Thoracic aorta (tissue), 2 donors: ENCODE data around the gene ANKRD65. TPM values are rescaled to one million over a fixed set of nuclear protein-coding genes. Genes with fewer than 3 reads are reported as not detected.

Experiments
- ATAC-seq: fragments of 150-250 bp; one replicate; pipeline ENCODE4 v1.8.0; 2017; ENCODE audit warnings: low read depth; ENCODE audit not compliant: insufficient number of reproducible peaks, low FRiP score
- DNase-seq: peaks from one replicate; pipeline ENCODE4 v3.0.0-alpha.2; 2020; ENCODE audit warnings: low spot score
- H3K27ac ChIP-seq, 2 donors: fragments of 200-600 bp; sonication (generic); 1 replicate in 1 of 2; 2 replicates in 1 of 2; pipeline ENCODE4 v1.5.1; 2016; ENCODE audit warnings: mild to moderate bottlenecking in 2 of 2, moderate library complexity in 2 of 2
- H3K27me3 ChIP-seq: fragments of 200-600 bp; sonication (generic); replicated peaks from 2 replicates; pipeline ENCODE4 v1.6.0; 2016; ENCODE audit warnings: mild to moderate bottlenecking; ENCODE audit not compliant: insufficient read depth
- H3K36me3 ChIP-seq: fragments of 200-600 bp; sonication (generic); one replicate; pipeline ENCODE4 v1.5.1; 2016
- H3K4me1 ChIP-seq, 2 donors: fragments of 200-600 bp; sonication (generic); 1 replicate in 1 of 2; 2 replicates in 1 of 2; pipeline versions ENCODE4 v1.5.1 to v1.6.0; 2016; ENCODE audit warnings: low read depth in 2 of 2, mild to moderate bottlenecking in 1 of 2; ENCODE audit not compliant: control insufficient read depth in 1 of 2
- H3K4me3 ChIP-seq: fragments of 200-600 bp; sonication (generic); 2 replicates; pipeline ENCODE4 v1.5.1; 2016; ENCODE audit warnings: mild to moderate bottlenecking
- H3K9me3 ChIP-seq: fragments of 200-600 bp; sonication (generic); 2 replicates; pipeline ENCODE4 v1.5.1; 2016
- total RNA-seq, 2 donors: library from RNA; depleted of rRNA; stranded (reverse); fragments of >200 nt; gene quantifications; one replicate each; pipeline versions ENCODE4 v1.1.0 to v1.2.3, GENCODE V29; 2016
- TF ChIP-seq, protein P1 (sequence below): fragments of 200-600 bp; sonication (generic); IDR thresholded peaks from one replicate; pipeline ENCODE4 v1.5.1; 2019; ENCODE audit warnings: antibody characterized with exemption

ANKRD65 gene
- total RNA-seq, 2 donors from 2014 or later: 0.68 TPM; not detected in 1

DNA sequence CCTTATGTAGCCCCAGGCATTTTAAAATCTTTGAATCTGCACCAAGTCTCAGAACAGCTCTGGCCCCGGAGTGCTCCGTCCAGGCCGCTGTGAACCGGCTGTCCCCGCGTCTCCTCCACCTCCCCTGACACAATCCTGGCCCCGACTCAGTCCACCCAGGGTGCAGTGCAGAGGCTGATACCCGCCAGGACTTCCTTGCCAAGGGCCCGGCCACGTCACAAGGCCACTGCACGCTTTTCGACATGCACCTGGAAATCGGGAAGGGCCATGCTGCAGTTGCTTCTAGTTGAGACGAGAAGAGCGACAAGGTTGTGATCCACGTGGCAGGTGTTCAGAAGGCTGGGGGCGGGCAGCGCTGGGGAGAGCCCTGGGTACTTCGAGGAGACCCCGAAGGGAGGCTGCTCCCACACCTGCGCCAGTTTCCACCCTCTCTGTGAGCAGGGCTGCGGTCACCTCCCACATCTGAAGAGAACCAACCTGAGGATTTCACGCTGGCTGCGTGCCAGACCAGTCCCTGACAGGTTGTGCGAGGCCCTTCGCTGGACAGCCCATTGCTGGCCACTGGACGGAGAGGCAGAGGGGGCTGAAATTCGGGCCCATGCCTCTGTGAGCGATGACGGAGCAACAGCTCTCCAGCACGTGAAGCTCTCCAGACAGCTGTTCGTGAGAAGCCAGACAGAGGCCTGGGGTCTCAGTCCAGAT, 21.1 kb upstream of the ANKRD65 start:
- no peaks in the 10 kb centered on the region for H3K36me3 ChIP-seq
- H3K4me1 ChIP-seq: peaks cover 0 to 2% of the 10 kb centered on the region in 2 donors
- H3K9me3 ChIP-seq: no peaks in the 10 kb centered on the region
- DNase-seq: no peak
- no peaks in the 10 kb centered on the region for H3K27me3 ChIP-seq
- no peak overlapping the region for H3K4me3 ChIP-seq
- H3K27ac ChIP-seq: no peak overlapping the region
- no peak for ATAC-seq
- TF ChIP-seq, protein P1, sequence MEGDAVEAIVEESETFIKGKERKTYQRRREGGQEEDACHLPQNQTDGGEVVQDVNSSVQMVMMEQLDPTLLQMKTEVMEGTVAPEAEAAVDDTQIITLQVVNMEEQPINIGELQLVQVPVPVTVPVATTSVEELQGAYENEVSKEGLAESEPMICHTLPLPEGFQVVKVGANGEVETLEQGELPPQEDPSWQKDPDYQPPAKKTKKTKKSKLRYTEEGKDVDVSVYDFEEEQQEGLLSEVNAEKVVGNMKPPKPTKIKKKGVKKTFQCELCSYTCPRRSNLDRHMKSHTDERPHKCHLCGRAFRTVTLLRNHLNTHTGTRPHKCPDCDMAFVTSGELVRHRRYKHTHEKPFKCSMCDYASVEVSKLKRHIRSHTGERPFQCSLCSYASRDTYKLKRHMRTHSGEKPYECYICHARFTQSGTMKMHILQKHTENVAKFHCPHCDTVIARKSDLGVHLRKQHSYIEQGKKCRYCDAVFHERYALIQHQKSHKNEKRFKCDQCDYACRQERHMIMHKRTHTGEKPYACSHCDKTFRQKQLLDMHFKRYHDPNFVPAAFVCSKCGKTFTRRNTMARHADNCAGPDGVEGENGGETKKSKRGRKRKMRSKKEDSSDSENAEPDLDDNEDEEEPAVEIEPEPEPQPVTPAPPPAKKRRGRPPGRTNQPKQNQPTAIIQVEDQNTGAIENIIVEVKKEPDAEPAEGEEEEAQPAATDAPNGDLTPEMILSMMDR: no peak

DNA sequence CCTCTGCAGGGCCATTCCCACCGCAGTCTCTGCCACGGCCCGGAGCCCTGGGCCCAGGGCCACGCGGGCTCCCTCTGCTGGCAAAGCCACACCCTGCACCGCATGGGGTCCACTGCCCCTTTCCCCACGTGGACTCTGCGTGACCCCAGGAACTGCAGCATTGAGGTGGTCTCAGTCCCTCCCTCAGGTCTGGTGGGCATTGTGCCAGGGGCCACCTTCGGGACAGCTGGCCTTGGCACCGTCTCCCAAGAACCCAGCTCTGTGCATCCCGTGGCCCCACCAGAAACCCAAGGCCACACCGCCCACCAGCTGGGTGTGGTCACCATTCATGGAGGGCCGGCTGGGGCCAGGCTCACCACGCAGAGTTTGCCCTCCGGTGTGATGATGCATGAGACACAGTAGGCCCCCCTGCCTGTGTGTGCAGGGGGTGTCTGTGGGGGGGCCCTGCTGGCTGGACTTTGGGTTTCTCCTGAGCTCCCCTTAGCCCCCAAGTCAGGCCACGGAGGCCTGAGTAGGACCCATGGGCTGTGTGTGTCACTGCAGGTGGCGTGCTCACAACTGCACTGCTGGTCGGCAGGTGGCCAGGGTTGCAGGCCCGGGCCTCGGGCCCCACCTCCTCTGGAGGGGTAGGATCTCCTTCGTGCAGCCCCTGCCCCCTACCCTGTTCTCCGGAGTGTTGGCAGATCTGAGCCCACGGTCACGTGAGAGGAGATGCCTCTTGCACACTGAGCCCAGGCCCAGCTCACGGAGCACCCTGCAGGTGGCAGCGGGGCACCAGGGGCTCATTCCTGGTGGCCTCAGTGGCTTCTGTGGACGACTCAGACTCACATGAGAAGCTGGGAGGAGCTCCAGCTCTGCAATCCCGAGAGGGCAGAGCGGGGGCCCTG, 20.2 kb upstream of the ANKRD65 start:
- Histone ChIP-seq H3K36me3 (no peaks in the 10 kb centered on the region), H3K27ac (no peak overlapping the region), H3K4me3 (no peak overlapping the region), H3K9me3 (no peaks in the 10 kb centered on the region), H3K4me1 (peaks cover under 1 to 9% of the 10 kb centered on the region in 2 donors), H3K27me3 (no peaks in the 10 kb centered on the region)
- ATAC-seq (no peak), DNase-seq (no peak)
- TF ChIP-seq, protein P1: peak; percentile 75

DNA sequence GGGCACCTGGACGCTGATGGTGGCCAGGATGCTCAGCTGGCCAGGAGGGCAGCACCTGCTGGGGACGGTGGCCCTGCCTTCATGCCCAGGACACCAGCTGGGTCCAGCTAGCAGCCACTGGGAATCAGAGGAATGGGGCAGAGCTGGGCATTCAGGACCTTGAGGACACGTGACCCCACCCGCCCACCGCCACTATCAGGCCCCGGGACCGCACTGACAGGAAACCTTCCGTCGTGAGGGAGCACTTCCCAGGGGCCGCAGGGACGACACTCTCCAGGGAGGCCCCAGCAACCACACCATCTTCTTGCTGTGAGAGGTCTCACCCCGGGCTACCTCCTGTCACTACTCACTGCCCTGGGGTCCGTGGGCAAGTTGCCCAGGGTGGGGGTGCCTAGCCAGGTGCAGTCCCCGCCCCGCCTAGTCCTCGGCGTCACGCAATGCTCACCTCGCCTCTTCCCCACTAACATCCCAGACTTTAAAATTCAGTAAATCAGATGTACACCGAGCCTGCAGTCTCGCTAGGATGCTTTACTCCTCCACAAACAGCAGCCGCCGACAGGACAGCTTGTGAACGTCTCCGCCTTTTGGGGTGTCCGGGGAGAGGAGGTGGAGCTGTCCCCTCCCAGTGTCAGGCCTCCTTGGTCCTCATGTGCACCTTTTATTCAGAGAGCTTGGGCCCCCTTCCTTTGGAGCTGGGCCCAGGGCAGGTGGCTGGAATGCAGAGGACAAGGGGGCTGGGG, 19.4 kb upstream of the ANKRD65 start:
- H3K27ac ChIP-seq: no peak overlapping the region
- no peaks in the 10 kb centered on the region for H3K36me3 ChIP-seq
- no peaks in the 10 kb centered on the region for H3K9me3 ChIP-seq
- H3K4me1 ChIP-seq: peaks cover 4 to 14% of the 10 kb centered on the region in 2 donors
- ATAC-seq (no peak), DNase-seq (no peak)
- TF ChIP-seq, protein P1: no peak
- no peak overlapping the region for H3K4me3 ChIP-seq
- no peaks in the 10 kb centered on the region for H3K27me3 ChIP-seq

DNA sequence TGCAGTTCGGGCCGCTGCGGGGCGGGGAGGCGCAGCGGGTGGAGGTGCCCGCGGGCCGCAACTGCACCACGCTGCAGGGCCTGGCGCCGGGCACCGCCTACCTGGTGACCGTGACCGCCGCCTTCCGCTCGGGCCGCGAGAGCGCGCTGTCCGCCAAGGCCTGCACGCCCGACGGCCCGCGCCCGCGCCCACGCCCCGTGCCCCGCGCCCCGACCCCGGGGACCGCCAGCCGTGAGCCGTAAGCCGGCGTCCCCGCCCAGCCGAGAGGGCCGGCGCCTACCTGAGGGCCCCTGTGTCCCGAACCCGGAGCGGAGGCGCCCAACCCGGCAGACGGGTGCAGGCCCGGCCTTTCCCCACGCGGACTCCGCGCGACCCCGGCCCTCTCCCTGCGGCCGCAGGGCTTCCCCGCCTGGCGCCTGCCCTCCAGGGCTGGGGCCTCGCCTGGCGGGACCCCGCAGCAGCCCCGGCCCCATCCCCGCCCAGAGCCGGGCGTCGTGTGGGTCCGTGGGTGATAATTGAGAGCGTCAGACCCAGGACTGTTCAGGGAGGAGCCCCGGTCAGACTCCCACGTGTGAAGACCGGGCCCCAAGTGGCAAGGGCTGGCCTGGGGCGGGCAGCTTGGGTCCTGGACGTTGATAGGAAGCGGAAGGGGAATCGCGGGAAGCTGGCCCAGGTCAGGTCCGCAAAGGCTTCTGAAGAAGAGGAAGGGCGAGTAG, 18.6 kb upstream of the ANKRD65 start:
- DNase-seq: no peak
- ATAC-seq: no peak
- no peak overlapping the region for H3K27ac ChIP-seq
- H3K9me3 ChIP-seq: no peaks in the 10 kb centered on the region
- no peak overlapping the region for H3K4me3 ChIP-seq
- H3K4me1 ChIP-seq: peaks cover 6 to 21% of the 10 kb centered on the region in 2 donors
- H3K36me3 ChIP-seq: no peaks in the 10 kb centered on the region
- TF ChIP-seq, protein P1: no peak
- no peaks in the 10 kb centered on the region for H3K27me3 ChIP-seq
